Panc1 (cell line): Measurements from ENCODE around the gene FUBP3. TPM values are rescaled to one million over a fixed set of nuclear protein-coding genes. Genes with fewer than 3 reads are reported as not detected.

ENCODE experiments used
- ATAC-seq: fragments of 200-7000 bp; cut with Tn5 transposase; 2 replicates; pipeline ENCODE4 v1.9.1; 2020; ENCODE audit warnings: mild to moderate bottlenecking, moderate library complexity
- BruUV-seq: library from RNA; stranded (reverse); fragments of 400-500 nt; replicated peaks from 2 replicates; lab custom pipeline; 2021; lab: Mats Ljungman, UMichigan
- CTCF ChIA-PET: fragments of 300-600 bp; sonication (Branson Sonifier 250); formaldehyde crosslinking; loops from one replicate; lab custom pipeline; 2022; ENCODE audit warnings: antibody characterized with exemption; lab: Charles Lee
- POLR2A ChIA-PET: fragments of 300-600 bp; sonication (Branson Sonifier 250); formaldehyde crosslinking; loops from one replicate; lab custom pipeline; 2022; ENCODE audit warnings: antibody characterized with exemption; lab: Charles Lee
- DNase-seq: peaks from one replicate; pipeline ENCODE4 v3.0.0-alpha.2; 2010; ENCODE audit warnings: low read depth, low spot score
- H3K27ac ChIP-seq: 2 replicates; pipeline ENCODE4 v1.5.1; 2011; ENCODE audit warnings: mild to moderate bottlenecking, low read length, inconsistent platforms
- H3K27me3 ChIP-seq: fragments of 200-500 bp; sonication (Bioruptor generic); 2 replicates; pipeline ENCODE4 v1.6.0; 2014; ENCODE audit warnings: low read length, inconsistent platforms; ENCODE audit not compliant: control insufficient read depth, insufficient read depth
- H3K36me3 ChIP-seq: fragments of 200-500 bp; sonication (Bioruptor generic); 2 replicates; pipeline ENCODE4 v1.5.1; 2014; ENCODE audit warnings: inconsistent platforms, mild to moderate bottlenecking, low read length, moderate library complexity; ENCODE audit not compliant: control insufficient read depth, insufficient read depth
- H3K4me1 ChIP-seq: 2 replicates; pipeline ENCODE4 v1.5.1; 2011; ENCODE audit warnings: inconsistent platforms, mild to moderate bottlenecking, low read length, moderate library complexity; ENCODE audit not compliant: control insufficient read depth, insufficient read depth
- H3K4me3 ChIP-seq, 2 experiments: 2 replicates each; pipeline ENCODE4 v1.5.1; 2011 to 2012; ENCODE audit warnings: low read depth in 2 of 2, low read length in 2 of 2, mild to moderate bottlenecking in 2 of 2, inconsistent platforms in 1 of 2, moderate library complexity in 1 of 2
- H3K9me3 ChIP-seq: fragments of 200-500 bp; sonication (Bioruptor generic); 2 replicates; pipeline ENCODE4 v1.5.1; 2014; ENCODE audit warnings: low read depth, mild to moderate bottlenecking, inconsistent platforms, low read length, moderate library complexity; ENCODE audit not compliant: control insufficient read depth, insufficient read depth
- POLR2AphosphoS5 ChIP-seq: IDR thresholded peaks from 2 replicates; pipeline ENCODE4 v1.6.1; 2012; ENCODE audit warnings: mild to moderate bottlenecking, low read depth, low read length, moderate library complexity
- SIN3A ChIP-seq: IDR thresholded peaks from 2 replicates; pipeline ENCODE4 v1.6.1; 2012; ENCODE audit warnings: low read depth, mild to moderate bottlenecking, low read length, moderate library complexity, borderline replicate concordance; ENCODE audit not compliant: insufficient read depth
- TCF7L2 ChIP-seq: IDR thresholded peaks from 2 replicates; pipeline ENCODE4 v1.6.1; 2011; ENCODE audit warnings: mild to moderate bottlenecking, low read depth, low read length, inconsistent platforms
- in situ Hi-C: cut with HindIII; loops from 2 replicates; pipeline ENCODE4 v1.10.0; 2016; ENCODE audit warnings: low sequenced_read_pairs, low pct_unique_long_range_greater_than_20kb
- intact Hi-C: fragments of 100-400 bp; cut with micrococcal nuclease; formaldehyde crosslinking; loops from one replicate; pipeline ENCODE4 v1.10.0; 2022; ENCODE audit not compliant: unreplicated experiment
- total RNA-seq: library from RNA; stranded (reverse); gene quantifications from one replicate; pipeline ENCODE4 v1.2.1, GENCODE V29; 2021; ENCODE audit not compliant: unreplicated experiment
- TF ChIP-seq, protein P1 (sequence below), 2 experiments: IDR thresholded peaks; 2 replicates each; pipeline ENCODE4 v1.6.1; 2011 to 2012; ENCODE audit warnings: low read depth in 2 of 2, control low read depth in 1 of 2, low read length in 1 of 2, mild to moderate bottlenecking in 1 of 2, moderate library complexity in 1 of 2; ENCODE audit not compliant: insufficient read depth in 1 of 2
- TF ChIP-seq, protein P2 (sequence below): fragments of 450-650 bp; IDR thresholded peaks from 2 replicates; pipeline ENCODE4 v1.5.1; 2017; ENCODE audit warnings: mild to moderate bottlenecking

Gene FUBP3
- total RNA-seq, 1 experiment from 2014 or later, result 46.6 TPM

DNA sequence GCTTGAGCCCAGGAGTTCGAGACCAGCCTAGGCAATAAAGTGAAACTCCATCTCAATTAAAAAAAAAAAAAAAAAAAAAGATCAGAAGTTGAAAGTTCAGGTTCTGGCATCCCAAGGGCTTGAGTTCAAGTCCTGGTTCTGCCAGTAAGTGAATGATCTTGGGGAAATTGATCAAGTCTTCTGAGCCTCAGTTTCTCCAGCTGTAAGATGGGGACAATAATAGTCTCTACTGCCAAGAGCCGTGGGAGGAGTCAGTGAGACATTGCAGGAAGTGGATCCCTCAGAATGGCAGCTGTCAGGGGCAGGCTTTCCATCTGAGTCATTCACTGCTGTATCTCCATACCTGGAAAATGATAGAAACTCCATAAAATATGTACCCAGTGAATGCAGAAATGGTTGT is 37.8 kb upstream of the FUBP3 start:
- no peak for ATAC-seq
- BruUV-seq, result no TSS peak
- no peak overlapping the region for H3K27ac ChIP-seq
- no peak overlapping the region for H3K4me3 ChIP-seq
- no peaks in the 10 kb centered on the region for H3K27me3 ChIP-seq
- TF ChIP-seq, protein P1, sequence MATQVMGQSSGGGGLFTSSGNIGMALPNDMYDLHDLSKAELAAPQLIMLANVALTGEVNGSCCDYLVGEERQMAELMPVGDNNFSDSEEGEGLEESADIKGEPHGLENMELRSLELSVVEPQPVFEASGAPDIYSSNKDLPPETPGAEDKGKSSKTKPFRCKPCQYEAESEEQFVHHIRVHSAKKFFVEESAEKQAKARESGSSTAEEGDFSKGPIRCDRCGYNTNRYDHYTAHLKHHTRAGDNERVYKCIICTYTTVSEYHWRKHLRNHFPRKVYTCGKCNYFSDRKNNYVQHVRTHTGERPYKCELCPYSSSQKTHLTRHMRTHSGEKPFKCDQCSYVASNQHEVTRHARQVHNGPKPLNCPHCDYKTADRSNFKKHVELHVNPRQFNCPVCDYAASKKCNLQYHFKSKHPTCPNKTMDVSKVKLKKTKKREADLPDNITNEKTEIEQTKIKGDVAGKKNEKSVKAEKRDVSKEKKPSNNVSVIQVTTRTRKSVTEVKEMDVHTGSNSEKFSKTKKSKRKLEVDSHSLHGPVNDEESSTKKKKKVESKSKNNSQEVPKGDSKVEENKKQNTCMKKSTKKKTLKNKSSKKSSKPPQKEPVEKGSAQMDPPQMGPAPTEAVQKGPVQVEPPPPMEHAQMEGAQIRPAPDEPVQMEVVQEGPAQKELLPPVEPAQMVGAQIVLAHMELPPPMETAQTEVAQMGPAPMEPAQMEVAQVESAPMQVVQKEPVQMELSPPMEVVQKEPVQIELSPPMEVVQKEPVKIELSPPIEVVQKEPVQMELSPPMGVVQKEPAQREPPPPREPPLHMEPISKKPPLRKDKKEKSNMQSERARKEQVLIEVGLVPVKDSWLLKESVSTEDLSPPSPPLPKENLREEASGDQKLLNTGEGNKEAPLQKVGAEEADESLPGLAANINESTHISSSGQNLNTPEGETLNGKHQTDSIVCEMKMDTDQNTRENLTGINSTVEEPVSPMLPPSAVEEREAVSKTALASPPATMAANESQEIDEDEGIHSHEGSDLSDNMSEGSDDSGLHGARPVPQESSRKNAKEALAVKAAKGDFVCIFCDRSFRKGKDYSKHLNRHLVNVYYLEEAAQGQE (IDR thresholded peaks at IDR 0.05; ENCODE audit: insufficient read depth in 1 of 2, low read depth in 2 of 2, low read length in 1 of 2), result no peak
- no peak for TF ChIP-seq SIN3A
- no peak for TF ChIP-seq TCF7L2
- TF ChIP-seq, protein P2, sequence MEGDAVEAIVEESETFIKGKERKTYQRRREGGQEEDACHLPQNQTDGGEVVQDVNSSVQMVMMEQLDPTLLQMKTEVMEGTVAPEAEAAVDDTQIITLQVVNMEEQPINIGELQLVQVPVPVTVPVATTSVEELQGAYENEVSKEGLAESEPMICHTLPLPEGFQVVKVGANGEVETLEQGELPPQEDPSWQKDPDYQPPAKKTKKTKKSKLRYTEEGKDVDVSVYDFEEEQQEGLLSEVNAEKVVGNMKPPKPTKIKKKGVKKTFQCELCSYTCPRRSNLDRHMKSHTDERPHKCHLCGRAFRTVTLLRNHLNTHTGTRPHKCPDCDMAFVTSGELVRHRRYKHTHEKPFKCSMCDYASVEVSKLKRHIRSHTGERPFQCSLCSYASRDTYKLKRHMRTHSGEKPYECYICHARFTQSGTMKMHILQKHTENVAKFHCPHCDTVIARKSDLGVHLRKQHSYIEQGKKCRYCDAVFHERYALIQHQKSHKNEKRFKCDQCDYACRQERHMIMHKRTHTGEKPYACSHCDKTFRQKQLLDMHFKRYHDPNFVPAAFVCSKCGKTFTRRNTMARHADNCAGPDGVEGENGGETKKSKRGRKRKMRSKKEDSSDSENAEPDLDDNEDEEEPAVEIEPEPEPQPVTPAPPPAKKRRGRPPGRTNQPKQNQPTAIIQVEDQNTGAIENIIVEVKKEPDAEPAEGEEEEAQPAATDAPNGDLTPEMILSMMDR, result no peak
- TF ChIP-seq POLR2AphosphoS5, result no peak
- POLR2A ChIA-PET, result no interaction called here
- intact Hi-C loops (no loop called here), in situ Hi-C loops (no loop called here)
- H3K36me3 ChIP-seq, result no peaks in the 10 kb centered on the region
- no peaks in the 10 kb centered on the region for H3K4me1 ChIP-seq
- CTCF ChIA-PET, result no interaction called here
- no peak for DNase-seq
- H3K9me3 ChIP-seq, result no peaks in the 10 kb centered on the region

DNA sequence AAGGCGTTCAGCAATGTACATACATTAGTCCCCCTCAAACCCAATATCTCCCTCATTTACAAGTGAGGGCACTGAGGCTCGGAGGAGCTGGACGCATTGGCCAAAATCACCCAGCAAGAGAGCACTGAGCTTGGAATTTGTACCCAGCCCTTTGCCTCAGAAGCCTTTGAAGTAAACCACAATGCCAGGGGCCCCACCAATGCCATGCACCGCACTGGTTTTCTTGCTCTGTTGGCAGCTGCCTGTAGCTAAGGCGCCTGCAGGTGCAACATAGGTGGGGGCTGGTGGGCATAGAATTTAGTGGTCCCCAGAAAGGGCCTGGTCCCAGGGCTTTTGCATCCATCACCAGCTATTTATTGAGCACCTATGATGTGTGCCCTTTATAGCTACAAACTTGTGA is 37.3 kb upstream of the FUBP3 start:
- no peak for ATAC-seq
- ChIA-PET POLR2A (no interaction called here), CTCF (no interaction called here)
- no peaks in the 10 kb centered on the region for H3K4me1 ChIP-seq
- H3K9me3 ChIP-seq, result no peaks in the 10 kb centered on the region
- H3K4me3 ChIP-seq, result no peak overlapping the region
- intact Hi-C loops (no loop called here), in situ Hi-C loops (no loop called here)
- no peaks in the 10 kb centered on the region for H3K36me3 ChIP-seq
- BruUV-seq, result no TSS peak
- DNase-seq, result no peak
- TF ChIP-seq, protein P2, result no peak
- no peak for TF ChIP-seq SIN3A
- TF ChIP-seq, protein P1 (IDR thresholded peaks at IDR 0.05; ENCODE audit: insufficient read depth in 1 of 2, low read depth in 2 of 2, low read length in 1 of 2), result no peak
- TF ChIP-seq TCF7L2, result no peak
- no peak for TF ChIP-seq POLR2AphosphoS5
- no peaks in the 10 kb centered on the region for H3K27me3 ChIP-seq
- no peak overlapping the region for H3K27ac ChIP-seq
